HEK293 (cell line): ENCODE measurements around the gene KIF23.

Experiments
- CTCF ChIA-PET: fragments of 350-600 bp; formaldehyde crosslinking; extraction: SDS; loops from one replicate; lab custom pipeline; 2021; ENCODE audit warnings: antibody characterized with exemption; lab: Yijun Ruan, JAX
- POLR2A ChIA-PET: fragments of 300-600 bp; formaldehyde crosslinking; extraction: SDS; loops from one replicate; lab custom pipeline; 2020; ENCODE audit warnings: antibody characterized with exemption, inconsistent platforms; lab: Yijun Ruan, JAX
- H3K27ac ChIP-seq: fragments of 200-500 bp; sonication (Bioruptor generic); 2 replicates; pipeline ENCODE4 v1.5.1; 2014; ENCODE audit warnings: low read depth, low read length, control low read depth, inconsistent platforms; ENCODE audit errors: extremely low read depth
- H3K36me3 ChIP-seq, 2 experiments: fragments of 200-500 bp in 1 of 2; sonication (Bioruptor generic) in 1 of 2; 1 replicate in 1 of 2; 2 replicates in 1 of 2; pipeline ENCODE4 v1.5.1; 2014 to 2017; ENCODE audit warnings: inconsistent platforms in 2 of 2, low read length in 2 of 2; ENCODE audit not compliant: control insufficient read depth in 2 of 2, insufficient read depth in 1 of 2
- H3K4me1 ChIP-seq: fragments of 200-500 bp; sonication (Bioruptor generic); 2 replicates; pipeline ENCODE4 v1.5.1; 2014; ENCODE audit warnings: mild to moderate bottlenecking, low read length, inconsistent platforms; ENCODE audit not compliant: control insufficient read depth, insufficient read depth
- H3K4me3 ChIP-seq: 2 replicates; pipeline ENCODE4 v1.5.1; 2011; ENCODE audit warnings: low read depth, mild to moderate bottlenecking, control low read depth, low read length, moderate library complexity
- H3K9me3 ChIP-seq: fragments of 200-500 bp; sonication (Bioruptor generic); 2 replicates; pipeline ENCODE4 v1.5.1; 2014; ENCODE audit warnings: low read depth, low read length, inconsistent platforms; ENCODE audit not compliant: control insufficient read depth, insufficient read depth
- ATF2 ChIP-seq: fragments of 450-650 bp; formaldehyde crosslinking; IDR thresholded peaks from 2 replicates; pipeline ENCODE4 v1.5.1; 2016; ENCODE audit warnings: missing biosample characterization, missing genetic modification characterization, low read depth
- HOXA7 ChIP-seq: sonication (generic); formaldehyde crosslinking; IDR thresholded peaks from 2 replicates; pipeline ENCODE4 v1.8.1; 2022; ENCODE audit warnings: missing genetic modification reagents, borderline replicate concordance
- HOXC10 ChIP-seq: sonication (generic); formaldehyde crosslinking; IDR thresholded peaks from 2 replicates; pipeline ENCODE4 v1.8.1; 2023; ENCODE audit warnings: mild to moderate bottlenecking, missing genetic modification reagents
- KLF1 ChIP-seq: fragments of 450-650 bp; formaldehyde crosslinking; IDR thresholded peaks from 2 replicates; pipeline ENCODE4 v1.5.1; 2016; ENCODE audit warnings: missing biosample characterization, missing genetic modification characterization
- MZF1 ChIP-seq: fragments of 450-650 bp; formaldehyde crosslinking; IDR thresholded peaks from 2 replicates; pipeline ENCODE4 v1.5.1; 2017; ENCODE audit warnings: missing biosample characterization, missing genetic modification characterization, borderline replicate concordance
- PRDM6 ChIP-seq: fragments of 450-650 bp; formaldehyde crosslinking; IDR thresholded peaks from 2 replicates; pipeline ENCODE4 v1.5.1; 2017; ENCODE audit warnings: missing biosample characterization, missing genetic modification characterization
- SP7 ChIP-seq: fragments of 450-650 bp; formaldehyde crosslinking; IDR thresholded peaks from 2 replicates; pipeline ENCODE4 v1.5.1; 2016; ENCODE audit warnings: missing biosample characterization, missing genetic modification characterization
- YY2 ChIP-seq: fragments of 450-650 bp; formaldehyde crosslinking; IDR thresholded peaks from 2 replicates; pipeline ENCODE4 v1.5.1; 2016; ENCODE audit warnings: missing biosample characterization, missing genetic modification characterization
- ZBTB17 ChIP-seq: fragments of 450-650 bp; formaldehyde crosslinking; IDR thresholded peaks from 2 replicates; pipeline ENCODE4 v1.5.1; 2016; ENCODE audit warnings: missing biosample characterization, missing genetic modification characterization
- ZBTB20 ChIP-seq: fragments of 450-650 bp; formaldehyde crosslinking; IDR thresholded peaks from 2 replicates; pipeline ENCODE4 v1.5.1; 2016; ENCODE audit warnings: missing biosample characterization, missing genetic modification characterization
- ZBTB7A ChIP-seq: fragments of 450-650 bp; formaldehyde crosslinking; IDR thresholded peaks from 2 replicates; pipeline ENCODE4 v1.5.1; 2016; ENCODE audit warnings: low read depth, missing biosample characterization, missing genetic modification characterization
- ZNF292 ChIP-seq: fragments of 450-650 bp; formaldehyde crosslinking; IDR thresholded peaks from 2 replicates; pipeline ENCODE4 v1.5.1; 2016; ENCODE audit warnings: low read depth, missing biosample characterization, missing genetic modification characterization, borderline replicate concordance
- ZNF311 ChIP-seq: fragments of 450-650 bp; formaldehyde crosslinking; IDR thresholded peaks from 2 replicates; pipeline ENCODE4 v1.5.1; 2017; ENCODE audit warnings: missing biosample characterization, missing genetic modification characterization, borderline replicate concordance
- ZNF341 ChIP-seq: fragments of 450-650 bp; formaldehyde crosslinking; IDR thresholded peaks from 2 replicates; pipeline ENCODE4; 2016; ENCODE audit warnings: low read depth, missing biosample characterization, missing genetic modification characterization
- ZNF514 ChIP-seq: fragments of 450-650 bp; formaldehyde crosslinking; IDR thresholded peaks from 2 replicates; pipeline ENCODE4 v1.5.1; 2016; ENCODE audit warnings: missing biosample characterization, missing genetic modification characterization
- ZNF555 ChIP-seq: fragments of 450-650 bp; formaldehyde crosslinking; conservative IDR thresholded peaks from 2 replicates; pipeline ENCODE4 v1.5.1; 2017; ENCODE audit warnings: missing biosample characterization, mild to moderate bottlenecking, missing genetic modification characterization, inconsistent platforms
- ZNF596 ChIP-seq: fragments of 450-650 bp; IDR thresholded peaks from 2 replicates; pipeline ENCODE4 v1.5.0; 2018; ENCODE audit warnings: missing biosample characterization, mild to moderate bottlenecking, missing genetic modification characterization, moderate library complexity
- ZNF768 ChIP-seq: fragments of 450-650 bp; formaldehyde crosslinking; IDR thresholded peaks from 2 replicates; pipeline ENCODE4 v1.5.1; 2018; ENCODE audit warnings: missing biosample characterization, mild to moderate bottlenecking, missing genetic modification characterization
- ZNF785 ChIP-seq: fragments of 450-650 bp; formaldehyde crosslinking; IDR thresholded peaks from 2 replicates; pipeline ENCODE4 v1.5.1; 2016; ENCODE audit warnings: missing biosample characterization, missing genetic modification characterization
- TF ChIP-seq, protein P1 (sequence below): fragments of 450-650 bp; formaldehyde crosslinking; IDR thresholded peaks from 2 replicates; pipeline ENCODE4 v1.5.1; 2016; ENCODE audit warnings: missing biosample characterization, missing genetic modification characterization
- TF ChIP-seq, protein P2 (sequence below): fragments of 450-650 bp; formaldehyde crosslinking; IDR thresholded peaks from 2 replicates; pipeline ENCODE4 v1.5.1; 2016; ENCODE audit warnings: missing biosample characterization, missing genetic modification characterization
- TF ChIP-seq, protein P3 (sequence below): fragments of 450-650 bp; formaldehyde crosslinking; IDR thresholded peaks from 2 replicates; pipeline ENCODE4 v1.5.1; 2016; ENCODE audit warnings: missing biosample characterization, missing genetic modification characterization, low read depth
- TF ChIP-seq, protein P4 (sequence below): fragments of 450-650 bp; formaldehyde crosslinking; IDR thresholded peaks from 2 replicates; pipeline ENCODE4 v1.5.0; 2017; ENCODE audit warnings: missing biosample characterization, missing genetic modification characterization, borderline replicate concordance

KIF23 gene

GRCh38 chr15:69395991-69396390, 18.2 kb upstream of the KIF23 start:
- ChIA-PET CTCF (interaction anchor here (0.6 to 5.3 kb wide), 7 partner anchors 12 to 399 kb away, joined by 3 to 51 read pairs (median 6); no protein-coding TSS in a partner anchor), POLR2A (no interaction called here)
- no peaks in the 10 kb centered on the region for H3K36me3 ChIP-seq
- TF ChIP-seq ZNF311 (tag by site-specific recombination) (no peak), ZNF785 (tag by site-specific recombination) (no peak), ATF2 (no peak), ZNF768 (no peak), ZNF596 (no peak), SP7 (no peak), ZNF514 (tag by site-specific recombination) (no peak)
- no peaks in the 10 kb centered on the region for H3K9me3 ChIP-seq
- no peak overlapping the region for H3K27ac ChIP-seq
- H3K4me3 ChIP-seq = no peak overlapping the region
- no peaks in the 10 kb centered on the region; the same call in 1 of the 2 replicates for H3K4me1 ChIP-seq

DNA sequence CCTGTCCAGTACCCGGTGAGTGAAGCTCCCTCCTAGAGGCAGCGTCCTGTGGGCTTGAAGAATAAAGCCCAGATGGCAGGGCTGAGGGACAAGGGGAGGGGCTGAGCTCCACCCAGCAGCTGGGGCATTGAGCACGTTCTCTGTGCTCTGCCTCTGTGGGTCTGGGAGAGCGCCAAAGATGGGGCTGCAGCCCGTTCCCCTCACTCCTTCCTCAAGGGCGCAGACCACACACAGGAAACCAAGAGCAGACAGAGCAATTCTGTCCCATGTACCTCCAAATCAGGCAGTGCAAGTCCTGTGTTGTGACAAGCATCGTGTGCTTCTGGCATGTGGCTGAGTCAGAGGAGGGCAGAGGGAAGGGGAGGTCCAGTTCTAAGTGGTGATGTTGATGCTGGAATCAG, 15.7 kb upstream of the KIF23 start:
- POLR2A ChIA-PET = no interaction called here
- Histone ChIP-seq H3K36me3 (no peaks in the 10 kb centered on the region), H3K27ac (no peak overlapping the region), H3K4me3 (no peak overlapping the region), H3K4me1 (no peaks in the 10 kb centered on the region), H3K9me3 (no peaks in the 10 kb centered on the region)
- TF ChIP-seq, protein P1, sequence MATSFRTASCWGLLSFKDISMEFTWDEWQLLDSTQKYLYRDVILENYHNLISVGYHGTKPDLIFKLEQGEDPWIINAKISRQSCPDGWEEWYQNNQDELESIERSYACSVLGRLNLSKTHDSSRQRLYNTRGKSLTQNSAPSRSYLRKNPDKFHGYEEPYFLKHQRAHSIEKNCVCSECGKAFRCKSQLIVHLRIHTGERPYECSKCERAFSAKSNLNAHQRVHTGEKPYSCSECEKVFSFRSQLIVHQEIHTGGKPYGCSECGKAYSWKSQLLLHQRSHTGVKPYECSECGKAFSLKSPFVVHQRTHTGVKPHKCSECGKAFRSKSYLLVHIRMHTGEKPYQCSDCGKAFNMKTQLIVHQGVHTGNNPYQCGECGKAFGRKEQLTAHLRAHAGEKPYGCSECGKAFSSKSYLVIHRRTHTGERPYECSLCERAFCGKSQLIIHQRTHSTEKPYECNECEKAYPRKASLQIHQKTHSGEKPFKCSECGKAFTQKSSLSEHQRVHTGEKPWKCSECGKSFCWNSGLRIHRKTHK = no peak
- CTCF ChIA-PET = interaction anchor here (0.7 to 0.9 kb wide), 2 partner anchors 253 to 338 kb away, joined by 3 read pairs; no protein-coding TSS in a partner anchor

GRCh38 chr15:69400850-69401249, 13.3 kb upstream of the KIF23 start:
- H3K27ac ChIP-seq = no peak overlapping the region
- H3K9me3 ChIP-seq = no peaks in the 10 kb centered on the region
- no peaks in the 10 kb centered on the region for H3K36me3 ChIP-seq
- ChIA-PET POLR2A (no interaction called here), CTCF (interaction anchor here (0.8 to 1.4 kb wide), 3 partner anchors 10 to 342 kb away, joined by 3 to 4 read pairs (median 4); no protein-coding TSS in a partner anchor)
- no peak overlapping the region for H3K4me3 ChIP-seq
- H3K4me1 ChIP-seq = no peaks in the 10 kb centered on the region
- TF ChIP-seq PRDM6 (tag by site-specific recombination) (no peak), ZNF341 (tag by site-specific recombination) (no peak), HOXC10 (no peak), ZBTB17 (tag by site-specific recombination) (no peak), ZBTB7A (no peak), YY2 (tag by site-specific recombination) (no peak), HOXA7 (CRISPR knock-in tag) (no peak), KLF1 (tag by site-specific recombination) (no peak), ZBTB20 (tag by site-specific recombination) (no peak), MZF1 (tag by site-specific recombination) (no peak), ZNF555 (tag by site-specific recombination) (no peak), ZNF292 (tag by site-specific recombination) (no peak)
- TF ChIP-seq, protein P2, sequence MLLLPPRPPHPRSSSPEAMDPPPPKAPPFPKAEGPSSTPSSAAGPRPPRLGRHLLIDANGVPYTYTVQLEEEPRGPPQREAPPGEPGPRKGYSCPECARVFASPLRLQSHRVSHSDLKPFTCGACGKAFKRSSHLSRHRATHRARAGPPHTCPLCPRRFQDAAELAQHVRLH = no peak
- TF ChIP-seq, protein P3, sequence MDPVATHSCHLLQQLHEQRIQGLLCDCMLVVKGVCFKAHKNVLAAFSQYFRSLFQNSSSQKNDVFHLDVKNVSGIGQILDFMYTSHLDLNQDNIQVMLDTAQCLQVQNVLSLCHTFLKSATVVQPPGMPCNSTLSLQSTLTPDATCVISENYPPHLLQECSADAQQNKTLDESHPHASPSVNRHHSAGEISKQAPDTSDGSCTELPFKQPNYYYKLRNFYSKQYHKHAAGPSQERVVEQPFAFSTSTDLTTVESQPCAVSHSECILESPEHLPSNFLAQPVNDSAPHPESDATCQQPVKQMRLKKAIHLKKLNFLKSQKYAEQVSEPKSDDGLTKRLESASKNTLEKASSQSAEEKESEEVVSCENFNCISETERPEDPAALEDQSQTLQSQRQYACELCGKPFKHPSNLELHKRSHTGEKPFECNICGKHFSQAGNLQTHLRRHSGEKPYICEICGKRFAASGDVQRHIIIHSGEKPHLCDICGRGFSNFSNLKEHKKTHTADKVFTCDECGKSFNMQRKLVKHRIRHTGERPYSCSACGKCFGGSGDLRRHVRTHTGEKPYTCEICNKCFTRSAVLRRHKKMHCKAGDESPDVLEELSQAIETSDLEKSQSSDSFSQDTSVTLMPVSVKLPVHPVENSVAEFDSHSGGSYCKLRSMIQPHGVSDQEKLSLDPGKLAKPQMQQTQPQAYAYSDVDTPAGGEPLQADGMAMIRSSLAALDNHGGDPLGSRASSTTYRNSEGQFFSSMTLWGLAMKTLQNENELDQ (tag by site-specific recombination) = no peak
- TF ChIP-seq, protein P4, sequence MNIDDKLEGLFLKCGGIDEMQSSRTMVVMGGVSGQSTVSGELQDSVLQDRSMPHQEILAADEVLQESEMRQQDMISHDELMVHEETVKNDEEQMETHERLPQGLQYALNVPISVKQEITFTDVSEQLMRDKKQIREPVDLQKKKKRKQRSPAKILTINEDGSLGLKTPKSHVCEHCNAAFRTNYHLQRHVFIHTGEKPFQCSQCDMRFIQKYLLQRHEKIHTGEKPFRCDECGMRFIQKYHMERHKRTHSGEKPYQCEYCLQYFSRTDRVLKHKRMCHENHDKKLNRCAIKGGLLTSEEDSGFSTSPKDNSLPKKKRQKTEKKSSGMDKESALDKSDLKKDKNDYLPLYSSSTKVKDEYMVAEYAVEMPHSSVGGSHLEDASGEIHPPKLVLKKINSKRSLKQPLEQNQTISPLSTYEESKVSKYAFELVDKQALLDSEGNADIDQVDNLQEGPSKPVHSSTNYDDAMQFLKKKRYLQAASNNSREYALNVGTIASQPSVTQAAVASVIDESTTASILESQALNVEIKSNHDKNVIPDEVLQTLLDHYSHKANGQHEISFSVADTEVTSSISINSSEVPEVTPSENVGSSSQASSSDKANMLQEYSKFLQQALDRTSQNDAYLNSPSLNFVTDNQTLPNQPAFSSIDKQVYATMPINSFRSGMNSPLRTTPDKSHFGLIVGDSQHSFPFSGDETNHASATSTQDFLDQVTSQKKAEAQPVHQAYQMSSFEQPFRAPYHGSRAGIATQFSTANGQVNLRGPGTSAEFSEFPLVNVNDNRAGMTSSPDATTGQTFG (tag by site-specific recombination) = no peak
